ENCODE measurements around the gene DSG1.
"Not testable (repeated sequence)": the region's sequence is repeated elsewhere in the genome, so short reads cannot be mapped to it uniquely, and the experiment has no call there.

Gene DSG1

DNA sequence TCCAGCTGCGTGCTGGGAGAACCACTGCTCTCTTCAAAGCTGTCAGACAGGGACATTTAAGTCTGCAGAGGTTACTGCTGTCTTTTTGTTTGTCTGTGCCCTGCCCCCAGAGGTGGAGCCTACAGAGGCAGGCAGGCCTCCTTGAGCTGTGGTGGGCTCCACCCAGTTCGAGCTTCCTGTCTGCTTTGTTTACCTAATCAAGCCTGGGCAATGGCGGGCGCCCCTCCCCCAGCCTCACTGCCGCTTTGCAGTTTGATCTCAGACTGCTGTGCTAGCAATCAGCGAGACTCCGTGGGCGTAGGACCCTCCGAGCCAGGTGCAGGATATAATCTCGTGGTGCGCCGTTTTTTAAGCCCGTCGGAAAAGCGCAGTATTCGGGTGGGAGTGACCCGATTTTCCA lies 35.4 kb downstream of the DSG1 start:
- not testable (repeated sequence) for DNase-seq (ENCODE audit: low spot score)

DNA sequence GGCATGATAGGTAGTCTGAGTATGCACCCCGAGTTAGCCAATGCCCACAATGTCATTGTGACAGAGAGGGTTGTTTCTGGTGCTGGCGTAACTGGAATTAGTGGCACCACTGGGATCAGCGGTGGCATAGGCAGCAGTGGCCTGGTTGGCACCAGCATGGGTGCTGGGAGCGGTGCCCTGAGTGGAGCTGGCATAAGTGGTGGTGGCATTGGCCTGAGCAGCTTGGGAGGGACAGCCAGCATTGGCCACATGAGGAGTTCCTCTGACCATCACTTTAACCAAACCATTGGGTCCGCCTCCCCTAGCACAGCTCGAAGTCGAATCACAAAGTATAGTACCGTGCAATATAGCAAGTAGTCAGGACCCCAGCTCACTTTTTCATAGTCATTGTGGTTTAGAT lies 37.0 kb downstream of the DSG1 start:
- DNase-seq (ENCODE audit: low spot score) = no peak

DNA sequence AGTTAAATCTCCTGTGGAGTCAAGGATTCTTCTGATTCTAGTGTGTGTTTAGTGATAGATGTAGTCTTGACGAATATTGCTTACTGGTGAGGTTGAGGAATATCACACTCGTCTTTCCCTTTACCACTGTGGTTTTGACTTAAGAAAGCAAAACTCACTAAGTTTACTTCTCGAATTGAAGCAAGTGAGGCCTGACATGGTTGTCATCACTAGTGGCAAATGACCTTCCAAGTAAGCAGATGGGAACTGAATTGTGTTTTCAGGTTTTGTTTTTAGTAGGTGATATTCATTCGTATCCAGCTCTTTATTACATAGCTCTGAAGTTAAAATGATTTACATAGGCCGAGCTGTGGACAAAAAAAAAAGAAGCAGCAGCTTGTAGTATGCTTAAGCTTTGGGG lies 38.1 kb downstream of the DSG1 start:
- no peak for DNase-seq (ENCODE audit: low spot score)

DNA sequence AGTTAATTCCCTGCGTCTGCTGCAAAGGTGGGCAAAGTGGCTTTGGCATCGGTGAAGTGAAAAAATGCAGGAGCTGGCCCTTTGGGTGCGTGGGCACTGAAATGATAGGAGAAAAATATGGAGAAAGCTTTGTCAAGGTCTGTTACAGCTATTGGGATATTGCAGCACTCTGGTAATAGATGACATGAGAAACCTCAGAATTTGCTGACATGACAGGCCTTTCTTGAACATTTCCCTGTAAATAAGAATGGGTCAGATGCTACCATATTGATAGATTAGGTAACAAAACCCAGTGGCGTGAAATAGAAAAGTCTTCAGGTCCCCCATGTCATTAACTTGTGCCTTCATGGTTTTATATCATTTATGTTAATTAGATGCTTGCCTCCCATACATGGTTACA lies 46.2 kb downstream of the DSG1 start:
- DNase-seq (ENCODE audit: low spot score) = no peak

DNA sequence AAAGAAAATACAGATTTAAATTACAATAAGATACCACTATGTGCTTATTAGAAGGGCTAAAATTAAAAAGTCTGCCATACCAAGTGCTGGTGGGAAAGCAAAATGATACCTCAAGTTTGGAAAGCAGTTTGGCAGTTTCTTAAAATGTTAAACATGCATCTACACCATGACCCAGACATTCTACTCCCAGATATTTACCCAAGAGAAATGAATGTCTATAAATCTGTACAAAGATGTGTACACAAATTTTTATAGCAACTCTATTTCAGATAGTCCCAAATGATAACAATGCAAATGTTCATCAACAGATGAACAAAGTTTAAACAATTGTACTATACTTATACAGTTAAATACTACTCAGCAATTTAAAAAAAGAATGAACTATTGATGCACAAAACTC lies 51.5 kb downstream of the DSG1 start:
- DNase-seq (ENCODE audit: low spot score) = no peak

DNA sequence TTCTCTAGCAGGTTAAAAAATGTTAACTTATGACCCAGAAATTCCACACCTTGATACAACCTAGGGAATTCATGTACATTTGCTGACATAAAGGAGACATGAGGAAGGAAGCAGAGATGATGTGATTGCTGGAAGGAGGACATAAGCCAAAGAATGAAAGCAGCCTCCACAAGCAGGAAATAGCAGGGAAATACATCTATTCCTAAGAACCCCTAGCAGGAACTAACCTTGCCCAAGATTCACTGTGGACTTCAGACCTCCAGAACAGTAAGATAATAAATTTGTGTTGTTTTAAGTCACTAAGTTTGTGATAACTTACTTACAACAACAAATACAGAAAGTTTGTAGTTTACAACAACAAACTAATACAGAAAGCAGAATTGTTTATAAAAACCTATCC lies 54.0 kb downstream of the DSG1 start:
- no peak for DNase-seq (ENCODE audit: low spot score)

DNA sequence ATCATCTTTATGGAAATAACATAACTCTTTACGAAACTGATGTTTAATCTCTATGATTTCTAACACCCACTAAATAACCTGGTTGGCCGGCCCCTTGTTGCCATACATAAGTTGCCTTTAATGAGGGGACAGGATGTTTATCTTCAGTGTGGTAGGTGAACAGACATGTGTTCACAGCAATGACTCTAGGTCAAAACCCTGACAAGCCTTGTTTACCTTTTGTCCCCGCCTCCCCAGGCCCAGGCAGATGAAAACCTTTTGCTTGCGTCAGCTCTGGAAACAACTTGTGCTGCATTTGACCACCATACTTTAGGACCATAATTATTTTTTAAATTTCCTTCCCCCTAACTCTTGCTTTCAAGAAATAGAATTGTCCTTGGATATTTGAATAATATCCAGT lies 55.7 kb downstream of the DSG1 start:
- DNase-seq (ENCODE audit: low spot score) = no peak

DNA sequence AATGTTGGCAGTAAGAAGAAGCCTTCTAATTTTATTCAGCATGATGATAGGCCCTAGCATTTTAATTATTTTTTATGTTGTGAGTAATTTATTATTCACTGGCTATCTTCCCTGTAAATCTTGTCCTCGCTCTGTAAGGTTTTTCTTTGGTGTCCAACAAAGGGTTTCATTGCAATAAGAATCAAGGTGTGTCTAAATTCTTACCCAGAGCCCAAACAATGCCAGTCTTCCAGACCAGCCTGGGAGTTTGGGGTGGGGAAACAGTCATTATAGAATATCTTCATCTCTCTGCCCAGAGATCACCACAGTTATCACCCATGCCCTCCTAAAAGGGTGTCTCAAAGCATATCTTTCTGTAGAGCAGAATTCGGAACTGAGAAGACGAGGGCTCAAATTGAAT lies 58.5 kb downstream of the DSG1 start, which contains the start of gene DSG4:
Gene DSG4, plus strand, starts transcription at position 301 of the 400 bp plus-strand sequence. CDS start 135 bp downstream, outside the sequence.
- DNase-seq (ENCODE audit: low spot score) = no peak

DNA sequence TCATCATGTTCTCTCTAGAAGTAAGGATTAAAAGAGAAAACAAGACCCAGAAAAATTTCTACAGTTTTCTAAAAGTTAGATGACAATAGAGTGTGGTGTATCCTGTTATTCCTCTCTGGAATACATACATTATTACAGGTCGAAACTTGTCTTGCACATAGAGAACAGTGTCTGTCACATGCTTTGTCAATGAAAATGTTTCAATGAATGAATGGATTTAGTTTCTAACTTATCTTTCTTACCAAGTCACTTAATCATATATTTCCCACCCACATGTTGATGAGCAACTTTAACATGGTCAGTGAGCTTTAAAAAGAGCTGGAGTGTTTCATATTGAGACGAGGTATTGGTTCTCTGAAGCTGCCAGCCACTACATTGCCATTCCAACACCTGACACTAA lies 63.0 kb downstream of the DSG1 start:
- DNase-seq (ENCODE audit: low spot score) = no peak

DNA sequence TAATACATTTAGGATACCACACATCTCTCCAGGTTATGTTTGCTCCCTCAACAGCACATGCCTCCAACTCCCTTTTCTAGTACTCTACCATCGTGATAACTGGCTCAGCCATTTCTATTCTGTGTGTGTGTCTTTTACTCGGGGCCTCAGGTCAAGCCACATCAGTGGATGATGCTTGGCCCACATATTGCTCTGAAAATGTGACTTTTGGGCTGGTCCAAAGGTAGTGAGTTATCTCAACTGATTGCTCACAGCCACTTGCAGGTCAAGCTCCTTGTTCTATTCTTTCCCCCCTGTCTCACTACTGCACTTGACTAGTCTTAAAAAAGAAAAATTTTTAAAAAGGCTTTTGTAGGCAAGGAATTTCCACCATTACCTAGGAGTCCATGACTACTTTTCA lies 64.1 kb downstream of the DSG1 start:
- no peak for DNase-seq (ENCODE audit: low spot score)

DNA sequence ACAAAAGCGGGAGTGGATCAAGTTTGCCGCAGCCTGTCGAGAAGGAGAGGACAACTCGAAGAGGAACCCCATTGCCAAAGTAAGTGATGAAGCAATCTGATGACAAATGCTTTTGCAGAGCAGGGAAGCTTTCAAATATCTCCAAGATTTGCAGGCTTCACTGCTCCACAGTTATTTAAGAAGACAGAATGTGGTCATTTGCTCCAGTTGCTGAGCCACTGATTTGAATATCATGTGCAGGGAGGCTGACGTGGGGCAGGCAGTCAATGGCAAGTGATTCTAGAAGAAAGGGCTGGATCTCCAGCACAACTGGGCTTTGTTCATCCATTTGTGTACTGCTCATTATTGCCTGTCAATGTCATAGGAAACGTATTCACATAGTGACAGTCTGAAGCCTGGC lies 68.8 kb downstream of the DSG1 start:
- no peak for DNase-seq (ENCODE audit: low spot score)

DNA sequence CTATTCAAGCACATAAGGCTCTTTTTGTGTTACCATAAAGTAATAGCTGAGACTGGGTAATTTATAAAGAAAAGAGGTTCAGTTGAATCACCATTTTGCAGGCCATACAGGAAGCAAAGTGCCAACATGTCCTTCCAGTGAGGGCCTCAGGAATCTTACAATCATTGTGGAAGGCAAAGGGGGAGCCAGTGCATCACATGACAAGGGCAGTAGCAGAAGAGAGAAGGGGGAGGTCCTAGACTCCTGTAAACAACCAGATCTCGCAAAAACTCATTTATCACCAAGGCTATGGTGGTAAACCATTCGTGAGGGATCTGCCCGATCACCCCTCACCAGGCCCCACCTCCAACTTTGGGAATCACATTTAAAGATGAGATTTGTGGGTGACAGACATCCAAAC lies 75.3 kb downstream of the DSG1 start:
- DNase-seq (ENCODE audit: low spot score) = no peak

DNA sequence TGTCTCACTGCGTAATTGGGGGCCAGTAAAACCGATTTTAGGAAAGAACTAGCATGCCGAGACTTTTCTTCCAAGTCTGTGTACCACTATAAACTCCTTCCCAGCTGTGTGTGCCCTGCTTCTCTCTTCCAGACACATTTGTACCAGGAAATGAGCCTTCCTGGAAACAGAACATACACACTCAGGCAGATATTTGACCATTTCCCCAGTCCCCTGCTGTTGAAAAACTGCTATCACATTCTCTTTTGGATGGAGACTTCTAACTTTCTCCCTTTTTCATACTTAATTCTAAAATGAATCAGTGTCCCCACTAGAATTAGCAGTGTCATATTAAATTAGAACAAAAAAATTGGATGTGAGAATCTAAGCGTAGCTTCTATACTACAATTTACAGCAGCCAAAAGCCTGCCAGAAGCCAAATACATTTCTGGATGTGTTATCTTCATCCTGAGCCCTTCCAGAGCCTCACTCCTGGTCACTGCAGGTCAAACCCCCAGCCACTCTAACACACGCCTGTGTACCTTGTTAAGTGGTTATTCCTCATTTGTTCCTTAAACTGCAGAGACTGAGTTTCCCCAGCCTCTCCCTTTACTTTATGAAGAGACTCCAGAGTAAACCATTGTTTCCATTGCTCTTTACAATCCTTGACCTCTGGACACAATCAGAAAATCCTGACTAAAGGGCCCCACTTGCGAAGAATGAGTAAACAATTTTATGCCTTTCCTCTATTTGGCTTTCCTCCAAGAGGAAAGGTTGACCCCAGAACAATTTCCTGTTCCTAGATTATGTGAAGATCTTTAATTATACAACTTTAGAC lies 79.0 kb downstream of the DSG1 start:
- DNase-seq (ENCODE audit: low spot score) = no peak

DNA sequence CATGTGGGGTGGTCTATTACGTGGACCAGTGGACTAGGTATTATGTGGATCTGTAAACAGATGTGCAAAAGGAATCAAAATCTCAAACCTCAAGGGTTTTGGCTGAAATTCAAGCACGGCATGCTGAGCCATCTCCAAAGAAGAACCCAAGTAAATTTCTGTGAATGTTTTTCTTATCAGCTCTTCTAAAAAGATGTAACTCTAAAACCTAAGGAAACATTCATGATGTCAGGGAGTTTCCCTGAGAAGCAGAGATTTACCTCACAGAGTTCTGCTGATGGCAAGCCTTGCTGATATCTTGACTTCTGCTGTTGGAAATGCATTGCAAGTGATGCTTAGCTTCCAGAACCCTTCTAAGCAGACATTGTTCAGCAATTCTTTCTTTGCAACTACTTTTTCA lies 80.2 kb downstream of the DSG1 start:
- no peak for DNase-seq (ENCODE audit: low spot score)

DNA sequence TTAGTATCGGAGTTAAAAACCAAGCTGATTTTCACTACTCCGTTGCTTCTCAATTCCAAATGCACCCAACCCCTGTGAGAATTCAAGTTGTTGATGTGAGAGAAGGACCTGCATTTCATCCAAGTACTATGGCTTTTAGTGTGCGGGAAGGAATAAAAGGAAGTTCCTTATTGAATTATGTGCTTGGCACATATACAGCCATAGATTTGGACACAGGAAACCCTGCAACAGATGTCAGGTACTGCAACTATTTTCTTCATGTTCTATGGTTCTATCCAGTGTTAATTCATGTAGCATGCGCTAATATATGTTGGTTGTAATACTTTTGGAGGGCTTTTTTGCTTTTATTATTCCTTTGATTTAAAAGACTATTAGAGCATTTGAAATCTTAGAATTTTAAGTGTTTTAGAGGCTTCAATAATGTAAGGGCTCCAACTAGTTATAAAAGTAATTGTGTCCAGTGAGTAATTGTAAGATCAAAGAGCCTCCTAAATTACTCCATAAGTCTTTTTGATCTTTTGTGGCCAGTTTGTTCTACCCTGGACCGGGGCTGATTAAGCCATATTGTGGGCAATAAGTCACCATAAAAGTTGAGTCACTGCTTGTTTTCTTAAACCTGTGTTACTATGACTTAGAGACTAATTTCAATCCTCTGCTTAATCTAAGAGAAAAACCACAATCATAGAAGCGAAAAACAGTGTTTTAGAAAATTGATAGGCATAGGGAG lies 81.5 kb downstream of the DSG1 start:
- no peak for DNase-seq (ENCODE audit: low spot score)

DNA sequence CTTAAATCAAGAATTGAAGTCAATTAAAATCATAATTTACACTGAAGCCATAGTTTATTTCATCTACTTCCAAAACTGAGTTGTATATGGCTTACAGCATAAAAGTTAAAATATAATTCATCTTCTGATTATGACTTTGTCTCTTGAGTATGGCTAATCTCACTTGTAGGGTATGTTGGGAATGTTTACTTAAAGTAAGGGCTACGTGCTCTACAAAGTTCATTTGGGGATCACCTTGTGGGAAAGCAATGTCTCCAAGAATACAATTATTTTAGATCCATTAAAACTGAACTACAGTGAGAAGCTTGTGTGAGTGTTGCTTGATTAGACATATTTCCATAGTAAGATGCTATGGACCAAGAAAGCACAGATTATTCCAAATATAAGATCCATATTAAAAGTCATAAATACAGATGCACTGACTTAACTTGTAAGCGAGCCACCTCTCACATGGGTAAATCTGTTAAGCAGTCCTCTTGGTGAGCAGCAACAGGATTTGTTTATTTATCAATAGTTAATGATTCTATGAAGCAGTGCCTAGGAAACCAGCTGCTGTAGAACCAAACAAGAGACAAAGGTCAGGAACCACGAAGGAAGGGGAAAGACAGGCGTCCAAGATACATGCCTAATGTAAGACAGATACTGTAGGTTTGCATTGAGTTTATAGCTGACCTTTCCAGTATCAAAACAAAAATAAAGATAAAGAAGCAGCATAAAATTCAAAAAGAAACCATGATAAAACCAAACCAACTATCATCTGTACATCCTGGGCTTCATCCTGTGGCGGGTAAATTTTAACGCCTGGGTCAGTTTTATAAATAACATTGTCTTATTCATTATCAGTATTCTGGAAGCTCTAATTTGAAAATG lies 83.4 kb downstream of the DSG1 start:
- no peak for DNase-seq (ENCODE audit: low spot score)

DNA sequence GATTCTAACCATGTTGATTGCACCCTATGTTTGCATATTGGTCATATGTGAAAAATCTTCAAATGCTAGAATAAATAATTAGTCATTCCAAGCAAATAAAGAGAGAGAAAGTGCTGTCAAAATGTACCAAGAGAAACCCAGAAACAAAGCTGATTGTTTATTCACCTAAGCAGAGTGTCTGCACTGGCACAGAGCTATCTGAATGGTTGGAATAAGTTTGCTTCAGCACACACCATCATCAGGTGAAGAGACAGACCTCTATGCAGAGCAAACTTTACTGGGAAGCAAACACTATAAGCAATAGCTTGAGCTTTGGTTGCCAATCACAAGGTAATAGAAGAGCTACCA lies 84.0 kb downstream of the DSG1 start:
- no peak for DNase-seq (ENCODE audit: low spot score)

DNA sequence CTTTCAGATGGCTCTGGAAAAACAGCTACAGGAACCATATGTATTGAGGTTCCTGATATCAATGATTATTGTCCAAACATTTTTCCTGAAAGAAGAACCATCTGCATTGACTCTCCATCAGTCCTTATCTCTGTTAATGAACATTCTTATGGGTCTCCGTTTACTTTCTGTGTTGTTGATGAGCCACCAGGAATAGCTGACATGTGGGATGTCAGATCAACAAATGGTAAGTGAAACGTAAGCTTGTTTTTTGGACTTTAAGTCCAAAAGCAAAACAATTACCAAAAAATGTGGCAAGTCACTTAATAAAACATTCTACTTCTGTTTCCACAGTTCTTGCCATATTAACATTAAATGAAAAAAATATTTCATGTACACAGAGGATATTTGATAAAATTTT lies 85.4 kb downstream of the DSG1 start:
- DNase-seq (ENCODE audit: low spot score) = no peak

All from AG08395 (cell line).